ENCODE data around the gene KANK2. TPM values are rescaled to one million over a fixed set of nuclear protein-coding genes. Genes with fewer than 3 reads are reported as not detected.

KANK2 gene
- total RNA-seq, 4 donors from 2014 or later, result 41.9 to 283 (median 68.4) TPM

DNA sequence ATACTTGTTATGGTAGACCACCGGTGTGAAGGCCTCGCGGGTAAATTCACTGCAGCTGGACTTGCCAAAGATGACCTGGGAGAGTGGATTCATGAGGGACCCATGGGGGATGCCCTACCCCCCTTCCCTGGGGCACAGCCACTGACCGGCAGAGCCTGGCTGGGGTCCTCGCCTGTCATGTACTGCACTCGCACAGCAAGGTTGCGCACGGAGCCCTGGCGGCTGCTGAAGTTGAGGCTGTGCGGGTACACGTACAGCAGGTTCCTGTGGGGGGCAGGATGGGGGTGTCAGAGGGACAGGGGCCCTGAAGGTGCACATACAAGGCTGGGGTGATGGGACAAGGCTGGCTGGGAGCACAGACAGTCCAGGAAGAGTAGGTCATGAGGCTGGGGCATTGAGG is 40.7 kb upstream of the KANK2 start:
- Histone ChIP-seq H3K36me3 (peaks cover 0 to 60% (median 0%) of the 10 kb centered on the region in 3 donors), H3K4me3 (no peak overlapping the region), H3K4me1 (peaks cover 0 to under 1% (median 0%) of the 10 kb centered on the region in 4 donors), H3K27me3 (no peaks in the 10 kb centered on the region), H3K27ac (no peak overlapping the region), H3K9me3 (peaks cover 0 to 19% (median 0%) of the 10 kb centered on the region in 4 donors)
- TF ChIP-seq CTCF (IDR thresholded peaks at IDR 0.05), result no peak
- no peak for TF ChIP-seq POLR2A (IDR thresholded peaks at IDR 0.05)
- DNase-seq, result no peak

DNA sequence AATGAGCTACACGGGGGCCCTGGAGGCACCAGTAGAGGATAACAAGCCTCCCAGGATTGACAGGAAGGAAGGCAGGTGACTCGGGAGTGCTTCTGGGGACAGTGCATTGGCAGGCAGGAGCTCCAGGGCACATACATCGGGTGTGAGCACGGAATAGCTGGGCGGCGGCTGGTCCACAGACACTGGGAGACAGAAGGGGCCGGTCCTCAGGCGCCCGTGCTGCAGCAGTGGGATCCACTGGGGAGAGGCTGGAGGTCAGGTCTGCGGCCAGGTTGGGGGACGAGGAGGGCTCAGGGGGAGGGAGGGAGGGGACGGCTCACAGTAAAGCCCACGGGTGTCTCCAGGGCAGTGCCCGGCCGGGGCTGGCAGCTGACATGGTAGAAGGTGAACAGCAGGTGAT is 40.0 kb upstream of the KANK2 start:
- no peak for DNase-seq
- H3K9me3 ChIP-seq, result peaks cover 0 to 19% (median 0%) of the 10 kb centered on the region in 4 donors
- peaks cover 0 to 59% (median 0%) of the 10 kb centered on the region in 3 donors for H3K36me3 ChIP-seq
- no peak for TF ChIP-seq POLR2A (IDR thresholded peaks at IDR 0.05)
- TF ChIP-seq CTCF (IDR thresholded peaks at IDR 0.05), result no peak
- no peaks in the 10 kb centered on the region for H3K27me3 ChIP-seq
- no peak overlapping the region for H3K4me3 ChIP-seq
- no peaks in the 10 kb centered on the region for H3K4me1 ChIP-seq
- no peak overlapping the region for H3K27ac ChIP-seq

DNA sequence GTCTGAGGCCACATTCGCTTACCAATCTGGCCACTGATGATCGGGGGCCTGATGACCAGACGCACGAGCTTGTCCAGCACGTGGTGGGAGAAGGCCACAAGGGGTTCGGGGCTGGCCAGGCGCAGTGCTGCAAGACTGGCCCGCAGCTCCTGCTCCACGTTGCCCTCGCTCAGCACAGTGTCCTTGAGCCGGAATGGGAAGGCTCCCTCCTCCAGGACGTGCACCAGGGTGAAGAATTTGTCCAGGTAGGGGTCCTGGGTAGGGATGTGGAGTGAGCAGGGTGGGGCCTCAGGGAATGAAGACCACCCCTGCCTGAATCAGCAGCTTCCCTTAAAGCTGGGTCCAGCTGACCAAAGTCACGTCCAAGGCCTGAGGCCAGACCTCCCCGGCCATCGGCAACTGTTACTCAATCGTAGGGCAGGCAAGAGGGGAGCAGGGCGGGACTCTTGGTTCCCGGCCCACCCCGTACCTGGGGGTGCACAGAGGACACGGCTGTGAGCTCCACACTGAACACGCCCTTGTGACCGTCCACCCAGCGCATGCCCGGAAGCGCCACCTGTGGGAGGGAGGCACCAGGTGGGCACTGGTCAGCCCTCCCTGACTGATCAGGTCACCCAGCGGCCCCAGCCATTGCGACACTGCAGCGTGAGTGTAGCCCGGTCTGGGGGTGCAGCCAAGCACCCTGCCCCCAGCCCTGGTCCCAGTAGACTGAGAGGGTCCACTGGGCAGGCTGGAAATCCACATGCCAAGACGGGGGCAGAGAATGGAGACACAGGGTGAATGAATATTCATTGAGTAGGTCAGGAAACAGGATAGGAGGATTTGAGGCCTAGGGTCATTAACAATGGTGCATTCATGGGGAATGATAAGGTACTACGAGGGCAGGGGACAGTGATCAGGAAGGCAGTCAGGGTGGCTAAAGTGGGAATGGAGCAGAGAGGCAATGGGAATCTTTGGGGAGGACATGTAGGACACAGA is 39.3 kb upstream of the KANK2 start:
- H3K4me1 ChIP-seq, result no peaks in the 10 kb centered on the region
- no peaks in the 10 kb centered on the region for H3K27me3 ChIP-seq
- H3K4me3 ChIP-seq, result no peak overlapping the region
- peaks cover 0 to 19% (median 0%) of the 10 kb centered on the region in 4 donors for H3K9me3 ChIP-seq
- no peak for DNase-seq
- no peak for TF ChIP-seq POLR2A (IDR thresholded peaks at IDR 0.05)
- no peak for TF ChIP-seq CTCF (IDR thresholded peaks at IDR 0.05)
- peaks cover 0 to 63% (median 0%) of the 10 kb centered on the region in 3 donors for H3K36me3 ChIP-seq
- H3K27ac ChIP-seq, result no peak overlapping the region

DNA sequence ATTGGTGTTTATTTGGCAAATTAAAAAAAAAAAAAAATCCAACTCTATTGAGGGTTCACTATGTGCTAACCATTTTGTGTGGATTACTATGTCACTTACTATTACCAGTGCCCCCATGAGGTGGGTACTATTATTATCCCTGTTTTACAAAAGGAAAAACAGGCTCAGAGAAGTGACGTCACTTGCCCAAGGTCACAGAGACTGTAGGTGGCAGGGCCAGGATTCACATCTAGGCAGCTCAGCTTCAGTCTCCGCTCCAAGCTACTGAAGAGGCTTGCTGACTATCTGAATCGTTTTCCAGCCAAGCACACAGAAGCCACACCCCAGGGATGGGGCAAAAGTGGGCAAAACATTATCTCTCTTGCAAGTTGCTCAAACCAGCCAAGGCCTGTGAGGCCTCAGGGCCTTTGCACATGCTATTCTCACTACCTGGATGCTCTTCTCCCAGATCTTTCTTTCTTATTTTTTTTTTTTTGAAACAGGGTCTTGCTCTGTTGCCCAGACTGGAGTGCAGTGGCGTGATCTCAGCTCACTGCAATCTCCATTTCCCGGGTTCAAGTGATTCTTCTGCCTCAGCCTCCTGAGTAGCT is 37.2 kb upstream of the KANK2 start:
- no peaks in the 10 kb centered on the region for H3K27me3 ChIP-seq
- no peak overlapping the region for H3K27ac ChIP-seq
- no peak for TF ChIP-seq POLR2A (IDR thresholded peaks at IDR 0.05)
- no peak for TF ChIP-seq CTCF (IDR thresholded peaks at IDR 0.05)
- no peaks in the 10 kb centered on the region for H3K4me1 ChIP-seq
- no peak overlapping the region for H3K4me3 ChIP-seq
- H3K36me3 ChIP-seq, result peaks cover 0 to 57% (median 0%) of the 10 kb centered on the region in 3 donors
- peaks cover 0 to 17% (median 0%) of the 10 kb centered on the region in 4 donors for H3K9me3 ChIP-seq
- no peak for DNase-seq

DNA sequence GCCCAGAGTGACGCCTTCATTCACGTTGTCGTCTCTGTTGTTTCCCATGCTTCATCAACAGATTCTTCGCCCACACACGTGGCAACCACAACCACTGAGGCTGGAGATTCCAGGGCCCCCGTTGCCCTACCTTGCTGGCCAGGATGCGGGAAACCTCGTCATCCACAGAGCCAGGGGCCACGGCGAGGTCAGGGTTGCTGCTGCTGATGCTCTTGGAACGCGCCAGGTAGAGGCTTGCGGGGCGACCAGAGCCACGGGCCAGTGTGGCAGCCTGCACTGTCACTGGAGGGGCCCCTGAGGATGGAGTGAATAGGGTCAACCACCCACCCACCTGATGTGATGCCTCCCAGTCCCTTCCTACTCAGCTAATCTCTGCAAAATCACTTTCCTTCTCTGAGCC is 35.7 kb upstream of the KANK2 start:
- DNase-seq, result no peak
- no peak for TF ChIP-seq CTCF (IDR thresholded peaks at IDR 0.05)
- TF ChIP-seq POLR2A (IDR thresholded peaks at IDR 0.05), result no peak
- Histone ChIP-seq H3K4me1 (no peaks in the 10 kb centered on the region), H3K36me3 (peaks cover 0 to 43% (median 0%) of the 10 kb centered on the region in 3 donors), H3K4me3 (no peak overlapping the region), H3K27me3 (no peaks in the 10 kb centered on the region), H3K9me3 (peaks cover 0 to 2% (median 0%) of the 10 kb centered on the region in 4 donors), H3K27ac (no peak overlapping the region)

All from Peyer's patch (tissue), 4 donors.